GM12872 (cell line): ENCODE results near the gene KLHL40.

Experiments used
- TF ChIP-seq, protein P1 (sequence below): IDR thresholded peaks from 3 replicates; pipeline ENCODE4 v1.5.1; 2011; ENCODE audit warnings: low read depth, mild to moderate bottlenecking, low read length, moderate library complexity; ENCODE audit not compliant: insufficient read depth

The KLHL40 gene

DNA sequence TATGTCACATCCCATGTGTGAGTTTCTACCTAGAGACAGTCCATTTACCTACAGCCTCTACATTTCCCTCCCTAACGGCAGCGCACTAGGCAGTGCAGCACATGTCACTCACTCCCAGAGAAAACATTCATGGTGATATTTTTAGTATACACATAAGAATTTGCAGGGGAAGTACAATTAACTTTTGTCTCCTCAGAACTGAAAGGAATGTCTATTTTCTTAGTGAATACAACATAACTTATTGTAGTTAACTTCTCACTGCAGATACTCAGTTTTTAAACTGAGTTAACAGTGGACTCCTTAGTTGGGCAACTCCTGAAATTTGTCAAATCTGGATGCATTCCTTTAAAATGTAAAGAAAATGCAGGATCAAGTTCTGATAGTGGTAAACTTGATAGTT, 36.3 kb upstream of the KLHL40 start:
- TF ChIP-seq, protein P1, sequence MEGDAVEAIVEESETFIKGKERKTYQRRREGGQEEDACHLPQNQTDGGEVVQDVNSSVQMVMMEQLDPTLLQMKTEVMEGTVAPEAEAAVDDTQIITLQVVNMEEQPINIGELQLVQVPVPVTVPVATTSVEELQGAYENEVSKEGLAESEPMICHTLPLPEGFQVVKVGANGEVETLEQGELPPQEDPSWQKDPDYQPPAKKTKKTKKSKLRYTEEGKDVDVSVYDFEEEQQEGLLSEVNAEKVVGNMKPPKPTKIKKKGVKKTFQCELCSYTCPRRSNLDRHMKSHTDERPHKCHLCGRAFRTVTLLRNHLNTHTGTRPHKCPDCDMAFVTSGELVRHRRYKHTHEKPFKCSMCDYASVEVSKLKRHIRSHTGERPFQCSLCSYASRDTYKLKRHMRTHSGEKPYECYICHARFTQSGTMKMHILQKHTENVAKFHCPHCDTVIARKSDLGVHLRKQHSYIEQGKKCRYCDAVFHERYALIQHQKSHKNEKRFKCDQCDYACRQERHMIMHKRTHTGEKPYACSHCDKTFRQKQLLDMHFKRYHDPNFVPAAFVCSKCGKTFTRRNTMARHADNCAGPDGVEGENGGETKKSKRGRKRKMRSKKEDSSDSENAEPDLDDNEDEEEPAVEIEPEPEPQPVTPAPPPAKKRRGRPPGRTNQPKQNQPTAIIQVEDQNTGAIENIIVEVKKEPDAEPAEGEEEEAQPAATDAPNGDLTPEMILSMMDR, result no peak

DNA sequence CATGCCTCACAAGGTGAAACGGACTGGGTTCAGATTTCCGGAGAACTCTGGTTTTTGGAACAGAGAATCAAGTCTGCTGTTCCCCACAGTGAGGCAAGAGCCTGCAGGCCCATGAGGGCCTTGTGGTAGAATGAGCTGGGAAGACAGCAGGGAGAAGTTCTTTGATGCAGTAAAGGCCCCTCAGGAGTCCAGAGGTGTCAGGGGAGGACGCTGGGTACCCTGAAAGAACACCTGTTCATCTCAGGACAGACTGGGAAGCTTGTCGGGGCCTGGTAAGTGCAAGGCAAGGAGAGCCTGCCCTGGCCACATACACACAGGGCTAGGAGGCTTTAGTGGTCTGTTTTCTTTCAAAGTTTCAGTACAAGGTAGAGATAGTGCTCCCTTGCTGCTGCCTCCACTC, 35.6 kb upstream of the KLHL40 start:
- TF ChIP-seq, protein P1, result no peak

GRCh38 chr3:42651248-42652091, 33.9 kb upstream of the KLHL40 start:
- TF ChIP-seq, protein P1, result no peak

- TF ChIP-seq, protein P1, result no peak
Measured at GRCh38 chr3:42652251-42652610, 33.1 kb upstream of the KLHL40 start.

DNA sequence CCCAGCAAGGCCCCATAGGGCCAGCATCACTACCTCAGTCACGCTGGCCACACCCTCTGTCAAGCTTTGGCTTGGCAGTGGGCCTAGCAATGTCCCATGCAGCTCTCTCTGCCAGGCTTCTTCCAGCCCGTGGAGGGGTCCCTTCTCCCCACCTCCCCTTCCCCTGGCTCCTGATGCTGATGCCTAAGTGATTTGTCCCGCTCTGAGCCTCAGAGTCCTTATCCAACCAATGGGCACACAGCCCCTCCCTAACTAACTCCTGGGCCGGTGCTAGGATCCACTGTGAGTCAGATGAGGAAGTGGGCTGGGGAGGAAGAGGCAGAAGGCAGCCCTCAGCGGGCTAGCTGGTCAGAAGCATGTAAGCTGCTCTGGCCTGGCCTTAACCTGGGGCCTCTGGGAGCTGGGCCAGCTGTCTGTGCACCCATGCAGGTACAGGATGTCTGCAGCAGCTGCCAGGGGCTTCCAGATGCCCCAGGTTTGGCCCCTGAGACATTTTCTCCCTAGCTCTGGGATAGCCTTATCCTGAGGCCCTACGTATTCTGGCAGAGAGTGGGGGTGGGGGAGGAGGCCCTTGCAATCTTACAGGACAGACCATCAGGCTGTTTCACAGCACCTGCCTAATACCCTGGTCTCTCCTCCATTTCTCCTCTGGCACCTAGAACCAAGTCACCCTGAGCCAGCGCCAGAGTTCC, 32.6 kb upstream of the KLHL40 start:
- TF ChIP-seq, protein P1, result no peak

DNA sequence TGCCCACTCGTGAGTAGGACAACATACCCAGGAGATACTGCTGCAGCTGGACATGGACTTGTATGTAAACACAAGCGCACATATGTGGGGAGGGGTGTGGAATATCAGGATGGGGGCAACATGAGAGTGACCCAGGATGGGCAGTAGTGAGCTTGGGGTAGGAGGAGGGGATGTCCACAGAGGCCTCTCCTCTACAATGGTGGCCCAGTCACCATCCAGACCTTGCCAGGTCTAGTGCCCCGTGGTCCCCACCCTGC, 32.1 kb upstream of the KLHL40 start:
- TF ChIP-seq, protein P1, result no peak

DNA sequence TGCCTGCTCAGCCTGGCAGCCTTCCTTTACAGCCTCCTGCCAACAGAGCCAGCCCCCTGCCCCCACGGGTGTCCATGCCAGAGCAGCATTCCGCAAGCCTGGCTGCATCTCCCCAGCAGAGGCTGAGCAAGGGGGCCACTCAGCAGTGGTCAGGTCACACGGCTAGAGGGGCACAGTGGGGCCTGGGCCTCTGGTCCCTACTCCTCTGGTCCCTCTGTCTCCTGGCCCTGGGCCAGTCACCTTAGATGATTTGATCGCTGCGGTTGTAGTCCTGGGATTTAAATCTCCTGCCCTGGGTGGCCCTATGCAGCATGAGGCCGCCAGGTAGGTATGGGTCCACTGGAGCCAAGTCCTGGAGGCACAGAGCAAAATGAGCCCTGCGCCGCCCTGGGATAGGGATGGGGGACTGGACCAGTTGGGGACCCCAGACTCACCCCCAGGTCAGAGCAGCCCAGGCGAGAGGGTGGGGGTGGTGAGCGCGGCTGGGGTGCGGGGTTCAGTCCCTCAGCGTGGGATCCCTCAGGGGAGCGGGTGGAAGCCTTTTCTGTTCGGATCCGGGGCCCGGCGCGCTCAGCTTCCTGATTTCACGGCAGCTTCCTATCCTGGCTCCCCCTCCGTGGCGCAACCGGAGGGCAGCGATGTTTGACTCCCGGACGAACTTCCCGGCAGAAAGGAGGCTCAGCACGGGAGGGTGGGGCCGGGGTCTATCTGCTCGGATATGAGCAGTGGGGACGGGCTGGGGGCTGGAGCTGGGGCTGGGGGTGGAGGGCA, 31.6 kb upstream of the KLHL40 start, which contains the start of gene ZBTB47:
Gene ZBTB47 (plus strand): TSS at position 138 of the 771 bp plus-strand sequence. CDS start 4,659 bp downstream, outside the sequence.
- TF ChIP-seq, protein P1, result no peak
